Calu3 (cell line): ENCODE data around the gene PTPMT1. TPM values are rescaled to one million over a fixed set of nuclear protein-coding genes. Genes with fewer than 3 reads are reported as not detected.

Experiments
- BruUV-seq: library from RNA; stranded (reverse); fragments of 400-500 nt; replicated peaks from 2 replicates; lab custom pipeline; 2021; lab: Mats Ljungman, UMichigan
- CTCF ChIA-PET: fragments of 300-600 bp; sonication (Branson Sonifier 250); formaldehyde crosslinking; loops from one replicate; lab custom pipeline; 2022; ENCODE audit warnings: antibody characterized with exemption; lab: Charles Lee
- DNase-seq: peaks from one replicate; pipeline ENCODE4 v3.0.0; 2022
- H3K27ac Mint-ChIP-seq: one replicate; pipeline ENCODE4 v1.8.0; 2022; ENCODE audit warnings: mixed read lengths; ENCODE audit not compliant: unreplicated experiment
- H3K27me3 Mint-ChIP-seq: one replicate; pipeline ENCODE4 v1.8.0; 2022; ENCODE audit warnings: mixed read lengths; ENCODE audit not compliant: unreplicated experiment
- H3K36me3 Mint-ChIP-seq: one replicate; pipeline ENCODE4 v1.8.0; 2022; ENCODE audit warnings: mild to moderate bottlenecking, moderate library complexity, mixed read lengths; ENCODE audit not compliant: insufficient read depth, unreplicated experiment
- H3K4me1 Mint-ChIP-seq: one replicate; pipeline ENCODE4 v1.8.0; 2022; ENCODE audit warnings: mild to moderate bottlenecking, low read depth, mixed read lengths; ENCODE audit not compliant: unreplicated experiment
- H3K4me3 Mint-ChIP-seq: one replicate; pipeline ENCODE4 v1.8.0; 2022; ENCODE audit warnings: mild to moderate bottlenecking, low read depth, moderate library complexity, mixed read lengths; ENCODE audit not compliant: unreplicated experiment
- H3K9me3 Mint-ChIP-seq: one replicate; pipeline ENCODE4 v1.8.0; 2022; ENCODE audit warnings: low read depth, mixed read lengths; ENCODE audit not compliant: unreplicated experiment
- intact Hi-C: fragments of 100-400 bp; cut with micrococcal nuclease; formaldehyde crosslinking; loops from one replicate; pipeline ENCODE4 v1.10.0; 2022; ENCODE audit not compliant: unreplicated experiment
- total RNA-seq: library from RNA; stranded (reverse); gene quantifications from 2 replicates; pipeline ENCODE4 v1.2.3, GENCODE V29; 2022
- TF ChIP-seq, protein P1 (sequence below): fragments of 200-600 bp; IDR thresholded peaks from one replicate; pipeline ENCODE4 v1.8.0; 2022; ENCODE audit warnings: antibody characterized with exemption; ENCODE audit not compliant: unreplicated experiment

The PTPMT1 gene
- total RNA-seq, 1 experiment from 2014 or later = 49.7 TPM

DNA sequence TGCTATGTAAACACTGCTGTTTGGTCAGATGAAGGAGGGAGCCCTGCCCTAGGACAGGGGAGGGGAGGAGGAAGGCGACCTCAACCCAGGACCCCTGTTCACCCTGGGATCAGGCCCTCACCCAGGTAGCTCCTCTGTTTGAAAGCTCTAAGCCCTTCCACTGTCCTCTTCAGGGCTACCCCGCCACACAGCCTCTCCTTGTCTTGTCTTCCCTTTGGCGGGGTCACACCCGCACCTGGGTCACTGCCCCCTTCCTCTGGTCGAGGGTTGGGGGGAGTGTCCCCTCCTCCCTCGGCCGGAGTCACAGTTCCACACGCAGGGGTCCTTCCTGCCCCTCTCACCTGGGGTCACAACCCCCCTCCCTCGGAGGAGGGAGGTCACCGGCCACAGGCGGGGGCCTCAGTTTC, 463 bp upstream of the PTPMT1 start:
- no TSS peak for BruUV-seq
- CTCF ChIA-PET = interaction anchor here (0.5 to 1.3 kb wide), 5 partner anchors 12 to 96 kb away, joined by 3 to 4 read pairs (median 3); no protein-coding TSS in a partner anchor
- H3K9me3 Mint-ChIP-seq = no peaks in the 10 kb centered on the region
- peak overlapping the region; percentile 82 for H3K4me3 Mint-ChIP-seq
- H3K27ac Mint-ChIP-seq = no peak overlapping the region
- H3K36me3 Mint-ChIP-seq = peaks cover 24% of the 10 kb centered on the region
- TF ChIP-seq, protein P1, sequence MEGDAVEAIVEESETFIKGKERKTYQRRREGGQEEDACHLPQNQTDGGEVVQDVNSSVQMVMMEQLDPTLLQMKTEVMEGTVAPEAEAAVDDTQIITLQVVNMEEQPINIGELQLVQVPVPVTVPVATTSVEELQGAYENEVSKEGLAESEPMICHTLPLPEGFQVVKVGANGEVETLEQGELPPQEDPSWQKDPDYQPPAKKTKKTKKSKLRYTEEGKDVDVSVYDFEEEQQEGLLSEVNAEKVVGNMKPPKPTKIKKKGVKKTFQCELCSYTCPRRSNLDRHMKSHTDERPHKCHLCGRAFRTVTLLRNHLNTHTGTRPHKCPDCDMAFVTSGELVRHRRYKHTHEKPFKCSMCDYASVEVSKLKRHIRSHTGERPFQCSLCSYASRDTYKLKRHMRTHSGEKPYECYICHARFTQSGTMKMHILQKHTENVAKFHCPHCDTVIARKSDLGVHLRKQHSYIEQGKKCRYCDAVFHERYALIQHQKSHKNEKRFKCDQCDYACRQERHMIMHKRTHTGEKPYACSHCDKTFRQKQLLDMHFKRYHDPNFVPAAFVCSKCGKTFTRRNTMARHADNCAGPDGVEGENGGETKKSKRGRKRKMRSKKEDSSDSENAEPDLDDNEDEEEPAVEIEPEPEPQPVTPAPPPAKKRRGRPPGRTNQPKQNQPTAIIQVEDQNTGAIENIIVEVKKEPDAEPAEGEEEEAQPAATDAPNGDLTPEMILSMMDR = no peak
- intact Hi-C loops = no loop called here
- no peak for DNase-seq
- H3K4me1 Mint-ChIP-seq = peaks cover 7% of the 10 kb centered on the region
- H3K27me3 Mint-ChIP-seq = no peaks in the 10 kb centered on the region

DNA sequence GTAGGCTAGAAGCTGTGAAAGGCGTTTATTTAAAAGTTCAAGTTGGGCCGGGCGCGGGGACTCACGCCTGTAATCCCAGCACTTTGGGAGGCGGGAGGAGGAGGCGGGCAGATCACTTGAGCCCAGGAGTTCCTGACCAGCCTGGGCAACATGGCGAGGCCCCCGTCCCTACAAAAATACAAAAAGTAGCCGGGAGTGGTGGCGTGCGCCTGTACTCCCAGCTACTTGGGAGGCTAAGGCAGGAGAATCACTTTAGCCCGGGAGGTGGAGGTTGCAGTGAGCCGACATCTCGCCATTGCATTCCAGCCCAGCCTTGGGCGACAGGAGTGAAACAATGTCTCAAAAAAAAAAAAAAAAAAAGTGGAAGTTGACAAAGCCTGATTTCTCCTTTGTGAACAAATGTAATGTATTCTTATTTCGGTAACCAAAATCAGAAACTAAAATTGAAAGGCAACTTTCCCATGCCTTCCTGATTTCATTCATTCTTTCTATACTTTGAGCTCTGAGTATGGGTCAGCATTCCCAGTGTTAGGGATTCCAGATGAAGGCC, 825 bp downstream of the PTPMT1 start:
- peaks cover 7% of the 10 kb centered on the region for H3K4me1 Mint-ChIP-seq
- TF ChIP-seq, protein P1 = no peak
- H3K4me3 Mint-ChIP-seq = peak overlapping the region; percentile 82
- peaks cover 24% of the 10 kb centered on the region for H3K36me3 Mint-ChIP-seq
- no peaks in the 10 kb centered on the region for H3K27me3 Mint-ChIP-seq
- intact Hi-C loops = no loop called here
- H3K9me3 Mint-ChIP-seq = no peaks in the 10 kb centered on the region
- DNase-seq = no peak
- H3K27ac Mint-ChIP-seq = no peak overlapping the region
- BruUV-seq = no TSS peak
- CTCF ChIA-PET = interaction anchor here (0.5 to 0.7 kb wide), 3 partner anchors 105 to 140 kb away, joined by 3 to 4 read pairs (median 3); partner anchors contain the start of gene PSMC3

DNA sequence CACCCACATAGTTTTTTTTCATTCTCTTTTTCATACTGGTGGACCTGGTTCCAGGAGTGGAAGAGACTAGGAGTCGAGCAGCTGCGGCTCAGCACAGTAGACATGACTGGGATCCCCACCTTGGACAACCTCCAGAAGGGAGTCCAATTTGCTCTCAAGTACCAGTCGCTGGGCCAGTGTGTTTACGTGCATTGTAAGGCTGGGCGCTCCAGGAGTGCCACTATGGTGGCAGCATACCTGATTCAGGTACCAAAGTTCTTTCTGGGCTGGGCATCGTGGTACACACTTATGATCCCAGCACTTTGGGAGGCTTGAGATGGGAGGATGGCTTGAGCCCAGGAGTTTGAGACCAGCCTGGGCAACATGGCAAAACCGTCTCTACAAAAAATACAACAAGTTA, 4.2 kb downstream of the PTPMT1 start:
- H3K4me1 Mint-ChIP-seq = peaks cover 6% of the 10 kb centered on the region
- TF ChIP-seq, protein P1 = no peak
- no peaks in the 10 kb centered on the region for H3K9me3 Mint-ChIP-seq
- no peak for DNase-seq
- no peaks in the 10 kb centered on the region for H3K27me3 Mint-ChIP-seq
- intact Hi-C loops = no loop called here
- peaks cover 30% of the 10 kb centered on the region for H3K36me3 Mint-ChIP-seq
- no peak overlapping the region for H3K27ac Mint-ChIP-seq
- no peak overlapping the region for H3K4me3 Mint-ChIP-seq
- CTCF ChIA-PET = no interaction called here
- BruUV-seq = no TSS peak

DNA sequence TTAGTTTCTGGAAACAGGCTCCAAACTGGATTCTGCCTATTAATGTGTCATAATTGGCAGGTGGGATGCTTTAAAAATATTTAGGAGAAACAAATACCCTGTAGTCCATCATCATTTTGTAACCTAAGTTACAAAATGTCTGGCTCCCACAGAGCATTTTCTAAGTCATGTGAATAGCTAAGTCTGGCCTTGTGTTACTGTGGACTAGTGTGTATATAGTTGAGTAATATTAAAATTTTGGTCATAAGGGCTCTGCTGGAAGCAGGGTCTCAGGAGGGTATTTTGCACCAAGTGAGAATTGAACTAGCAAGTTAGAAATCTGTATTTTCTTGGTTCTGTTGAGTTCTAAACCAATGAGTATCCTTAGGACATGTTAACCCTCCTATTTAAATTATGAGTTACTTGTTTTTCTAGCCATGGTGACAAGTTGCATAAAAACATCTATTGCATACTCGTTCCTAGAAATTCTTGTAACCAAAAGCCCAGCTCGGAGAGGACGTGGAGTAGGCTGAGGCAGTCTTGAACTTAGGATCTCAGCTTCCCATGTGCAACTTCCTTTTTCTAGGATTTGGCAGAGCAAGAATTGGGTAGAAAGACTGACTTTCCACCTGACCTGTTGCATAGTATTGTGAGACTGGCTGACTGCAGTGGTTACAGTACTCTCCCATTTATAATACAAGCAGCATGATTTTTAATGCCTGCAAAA, 5.4 kb downstream of the PTPMT1 start:
- H3K4me3 Mint-ChIP-seq = no peak overlapping the region
- CTCF ChIA-PET = interaction anchor here (0.6 kb wide), 1 partner anchor 59 kb away, joined by 3 read pairs; no protein-coding TSS in a partner anchor
- no peak overlapping the region for H3K27ac Mint-ChIP-seq
- intact Hi-C loops = no loop called here
- H3K27me3 Mint-ChIP-seq = no peaks in the 10 kb centered on the region
- H3K4me1 Mint-ChIP-seq = no peaks in the 10 kb centered on the region
- H3K36me3 Mint-ChIP-seq = peaks cover 28% of the 10 kb centered on the region
- no peaks in the 10 kb centered on the region for H3K9me3 Mint-ChIP-seq
- DNase-seq = no peak
- no TSS peak for BruUV-seq
- TF ChIP-seq, protein P1 = no peak
